ENCODE results near the gene RNF126.
"Not testable (repeated sequence)": the region's sequence is repeated elsewhere in the genome, so short reads cannot be mapped to it uniquely, and the experiment has no call there.

The RNF126 gene

GRCh38 chr19:662962-663681, at the start of gene RNF126:
Gene RNF126 (minus strand): TSS chr19:663214. CDS start chr19:663121, 93 bp downstream.
- peak; percentile 94 for DNase-seq (ENCODE audit: low read depth)

- no peak for DNase-seq (ENCODE audit: low read depth)
Measured at GRCh38 chr19:711254-711653, 48.2 kb upstream of the RNF126 start.

- no peak for DNase-seq (ENCODE audit: low read depth)
Measured at GRCh38 chr19:710767-711166, 47.8 kb upstream of the RNF126 start.

GRCh38 chr19:709965-710571, 47.1 kb upstream of the RNF126 start:
- DNase-seq (ENCODE audit: low read depth): no peak

GRCh38 chr19:709196-709964, 46.4 kb upstream of the RNF126 start:
- no peak for DNase-seq (ENCODE audit: low read depth)

GRCh38 chr19:708154-709143, 45.4 kb upstream of the RNF126 start, which contains the start of gene PALM:
Gene PALM (plus strand): TSS chr19:708935. CDS start chr19:709147, 212 bp downstream.
- DNase-seq (ENCODE audit: low read depth): no peak

- no peak for DNase-seq (ENCODE audit: low read depth)
Measured at GRCh38 chr19:704447-704741, 41.4 kb upstream of the RNF126 start.

GRCh38 chr19:703651-704446, 40.8 kb upstream of the RNF126 start:
- peak; percentile 46 for DNase-seq (ENCODE audit: low read depth)

GRCh38 chr19:703329-703650, 40.3 kb upstream of the RNF126 start:
- no peak for DNase-seq (ENCODE audit: low read depth)

- not testable (repeated sequence) for DNase-seq (ENCODE audit: low read depth)
Measured at GRCh38 chr19:702847-703246, 39.8 kb upstream of the RNF126 start.

- DNase-seq (ENCODE audit: low read depth): not testable (repeated sequence)
Measured at GRCh38 chr19:699885-700284, 36.9 kb upstream of the RNF126 start.

GRCh38 chr19:698529-698928, 35.5 kb upstream of the RNF126 start:
- DNase-seq (ENCODE audit: low read depth): not testable (repeated sequence)

GRCh38 chr19:695352-695949, 32.4 kb upstream of the RNF126 start, which contains the start of gene PRSS57:
Gene PRSS57 (minus strand): TSS chr19:695452. CDS start chr19:695430, 22 bp downstream.
- no peak for DNase-seq (ENCODE audit: low read depth)

- no peak for DNase-seq (ENCODE audit: low read depth)
Measured at GRCh38 chr19:694481-695351, 31.7 kb upstream of the RNF126 start.

- no peak for DNase-seq (ENCODE audit: low read depth)
Measured at GRCh38 chr19:690203-690602, 27.2 kb upstream of the RNF126 start.

- no peak for DNase-seq (ENCODE audit: low read depth)
Measured at GRCh38 chr19:688992-689391, 26.0 kb upstream of the RNF126 start.

- no peak for DNase-seq (ENCODE audit: low read depth)
Measured at GRCh38 chr19:688214-688613, 25.2 kb upstream of the RNF126 start.

GRCh38 chr19:687569-688166, 24.7 kb upstream of the RNF126 start:
- DNase-seq (ENCODE audit: low read depth): no peak

- DNase-seq (ENCODE audit: low read depth): no peak
Measured at GRCh38 chr19:686589-687297, 23.7 kb upstream of the RNF126 start.
